ENCODE measurements around the gene GIMAP8.
A peak's percentile ranks its signal among the peaks of the same experiment; 100 is the strongest.
"Not testable (repeated sequence)": the region's sequence is repeated elsewhere in the genome, so short reads cannot be mapped to it uniquely, and the experiment has no call there.

GIMAP8 gene

DNA sequence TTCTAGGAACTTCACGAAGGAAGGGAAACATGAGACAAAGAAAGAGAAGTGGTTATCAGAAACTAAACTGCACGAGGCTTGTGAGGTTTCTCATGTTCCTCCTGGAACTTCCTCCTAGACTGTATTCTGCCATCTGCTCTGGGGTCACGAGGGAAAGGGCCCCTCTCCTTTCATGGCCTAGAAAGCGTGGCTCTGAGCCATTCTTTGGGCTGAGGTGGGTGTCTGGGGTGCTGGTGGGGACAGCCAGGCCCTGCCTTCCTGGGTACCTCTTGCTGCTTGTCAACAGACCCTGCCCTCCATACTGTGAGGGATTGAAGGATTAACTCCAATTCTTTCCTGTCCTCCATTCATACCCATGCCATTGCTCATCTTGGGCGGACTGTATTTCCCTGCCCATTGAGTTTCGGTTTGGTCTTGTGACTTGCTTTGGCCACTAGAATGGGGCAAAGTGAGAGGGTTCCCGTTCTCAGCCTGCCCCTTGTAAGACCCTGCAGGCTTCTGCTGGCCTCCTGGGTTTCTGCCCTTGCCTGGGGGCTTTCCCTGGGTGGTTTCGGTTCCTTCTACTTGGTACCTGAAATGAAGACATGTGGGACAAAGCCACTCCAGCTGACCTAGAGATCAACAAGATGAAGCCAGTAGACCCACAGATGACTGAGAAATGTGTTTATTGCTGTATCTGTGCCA is 14.9 kb upstream of the GIMAP8 start:
- no peak for DNase-seq (ENCODE audit: low spot score)
- no peak for FAIRE-seq

DNA sequence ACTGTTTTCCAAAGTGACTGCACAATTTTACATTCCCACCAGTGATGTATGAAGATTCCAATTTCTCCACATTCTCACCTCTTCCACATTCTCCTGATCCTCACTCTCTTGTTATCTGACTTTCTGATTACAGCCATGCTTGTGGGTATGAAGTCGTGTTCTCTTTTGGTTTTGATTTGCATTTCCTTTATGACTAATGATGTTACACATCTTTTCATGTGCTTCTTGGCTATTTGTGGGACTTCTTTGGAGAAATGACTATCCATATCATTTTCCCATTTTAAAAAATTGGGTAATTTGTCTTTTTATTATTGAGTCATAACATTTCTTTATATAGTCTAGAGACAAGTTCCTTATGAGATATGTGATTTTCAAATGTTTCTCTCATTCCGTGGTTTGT is 10.5 kb upstream of the GIMAP8 start:
- DNase-seq (ENCODE audit: low spot score) (no peak), FAIRE-seq (no peak)

DNA sequence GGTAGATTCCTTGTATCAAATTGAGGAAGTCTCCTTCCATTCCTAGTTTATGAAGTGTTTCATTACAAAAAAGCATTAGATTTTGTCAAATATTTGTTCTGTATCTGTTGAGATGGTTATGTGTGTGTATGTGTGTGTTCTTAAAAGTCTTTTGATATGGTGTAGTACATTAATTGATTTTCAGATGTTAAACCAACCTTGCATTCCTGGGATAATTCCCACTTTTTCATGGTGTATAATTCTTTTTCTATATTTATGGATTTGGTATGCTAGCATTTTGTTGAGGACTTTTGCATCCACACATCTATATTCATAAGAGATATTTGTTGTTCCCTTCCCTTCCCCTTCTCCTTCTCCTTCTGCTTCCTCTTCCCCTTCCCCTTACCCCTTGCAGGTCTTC is 8.9 kb upstream of the GIMAP8 start:
- no peak for DNase-seq (ENCODE audit: low spot score)
- no peak for FAIRE-seq

DNA sequence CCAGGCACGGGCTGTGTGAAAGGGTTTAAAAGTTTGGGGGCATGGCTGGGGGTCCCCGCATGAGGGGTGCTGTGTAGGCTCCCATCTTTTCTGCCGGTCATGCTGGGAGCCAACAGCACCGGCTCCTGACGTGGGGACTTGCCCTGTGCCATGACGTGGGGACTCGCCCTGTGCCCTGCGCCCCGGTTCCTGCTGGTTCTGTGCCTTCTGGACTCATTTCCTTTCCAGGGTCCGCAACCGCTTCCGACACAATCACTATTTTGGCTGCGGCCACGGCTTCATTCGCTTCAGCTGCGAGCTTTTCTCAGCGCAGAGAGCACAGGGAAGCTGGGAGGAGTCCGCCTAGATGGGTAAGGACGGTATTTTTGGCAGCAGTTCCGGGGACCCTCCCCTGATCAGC is 7.6 kb upstream of the GIMAP8 start:
- FAIRE-seq: no peak
- DNase-seq (ENCODE audit: low spot score): no peak

DNA sequence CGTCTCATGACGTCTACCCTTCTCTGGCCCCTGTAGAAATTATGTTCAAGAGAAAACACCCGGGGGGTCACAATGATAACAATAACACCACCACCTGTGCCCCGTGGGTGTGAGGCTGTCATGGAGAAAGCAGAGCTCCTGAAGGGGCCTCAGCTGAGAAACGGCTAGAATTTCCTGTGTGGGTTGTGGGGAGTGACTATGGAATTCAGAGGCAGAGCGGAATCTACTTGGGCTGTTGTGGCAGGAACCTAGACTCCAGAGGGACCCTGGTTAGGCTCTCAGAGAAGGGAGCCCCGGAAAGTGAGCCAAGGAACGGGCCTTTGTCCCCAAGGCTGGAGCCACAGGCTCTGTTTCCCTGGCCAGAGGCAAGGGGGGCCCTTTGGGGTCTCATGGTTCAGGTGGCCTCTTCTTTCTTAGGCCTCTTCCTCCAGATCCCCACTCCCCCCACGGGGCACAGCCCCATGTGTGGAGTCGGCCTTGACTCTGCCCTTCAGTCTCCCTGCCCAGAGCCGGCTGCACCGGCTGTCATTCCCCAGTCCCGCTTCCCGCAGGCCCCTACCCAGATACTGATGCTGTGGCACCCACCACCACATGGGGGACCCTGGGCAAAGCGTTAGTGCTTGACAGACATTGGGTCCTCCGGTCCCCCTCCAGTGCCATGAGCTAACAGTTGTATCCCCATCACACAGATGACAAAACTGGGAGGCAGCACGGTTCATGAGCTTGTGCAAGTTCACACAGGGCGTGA is 6.5 kb upstream of the GIMAP8 start:
- FAIRE-seq (no peak), DNase-seq (ENCODE audit: low spot score) (no peak)

DNA sequence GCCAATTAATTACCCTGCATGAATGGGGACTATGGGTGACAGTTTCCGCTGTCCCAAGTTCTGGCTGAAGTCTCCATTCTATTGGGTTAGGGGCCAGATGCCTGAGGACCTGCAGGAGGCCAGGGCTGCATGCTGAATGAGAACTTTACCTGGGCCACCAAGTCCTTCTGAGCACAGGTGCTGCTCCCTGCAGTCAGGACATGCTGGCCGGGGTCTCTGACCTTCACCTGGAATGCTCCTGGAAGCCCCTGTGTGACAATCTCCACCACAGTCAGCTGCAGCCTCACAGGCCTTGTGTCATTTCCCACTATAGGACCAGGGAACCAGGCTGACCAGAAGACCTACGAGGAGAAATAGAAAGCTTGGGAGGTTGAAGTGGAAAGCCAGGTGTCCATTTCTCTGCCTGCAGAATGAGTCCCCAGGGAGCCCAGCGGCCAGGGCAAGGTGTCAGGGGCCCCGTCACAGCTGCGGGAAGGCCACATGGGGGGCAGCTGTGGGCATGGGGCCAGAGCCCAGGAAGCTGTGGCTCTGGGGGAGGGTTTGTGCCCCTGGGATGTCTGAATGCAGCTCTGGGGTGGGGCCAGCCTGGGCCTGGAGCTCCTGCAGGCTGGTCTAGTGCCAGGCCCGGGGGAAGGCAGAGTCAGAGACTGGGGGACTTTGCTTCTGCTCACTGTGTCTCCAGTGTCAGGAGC is 5.6 kb upstream of the GIMAP8 start:
- DNase-seq (ENCODE audit: low spot score) (no peak), FAIRE-seq (no peak)

DNA sequence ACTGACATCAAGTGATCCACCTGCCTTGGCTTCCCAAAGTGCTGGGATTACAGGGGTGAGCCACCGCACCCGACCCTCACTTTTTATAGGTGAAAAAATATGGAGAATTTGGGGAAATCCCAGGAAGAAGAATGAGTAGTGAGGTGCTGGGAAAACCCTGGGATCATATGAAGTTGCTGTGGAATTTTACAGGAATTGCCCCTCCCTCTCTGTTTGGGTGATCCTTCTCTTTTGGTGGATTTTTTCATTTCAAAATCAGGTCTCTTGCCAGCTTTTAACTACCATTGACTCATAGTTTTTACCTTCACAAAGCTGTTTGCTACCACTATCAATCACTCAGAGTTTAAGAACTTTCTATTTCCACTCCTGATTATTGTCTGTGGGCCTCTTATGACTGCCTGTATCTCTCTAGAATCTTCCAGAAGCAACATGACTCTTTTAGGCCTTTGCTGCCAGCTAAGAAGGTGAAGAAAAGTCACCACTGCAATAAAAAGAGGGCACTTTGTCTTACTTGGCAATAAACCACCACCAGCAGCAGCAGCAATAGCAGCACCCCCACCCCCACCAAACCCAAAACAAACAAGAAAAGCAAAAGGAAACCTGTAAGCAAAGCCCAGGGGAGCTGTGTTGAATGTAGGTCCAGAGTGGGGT is 4.0 kb upstream of the GIMAP8 start:
- no peak for FAIRE-seq
- no peak for DNase-seq (ENCODE audit: low spot score)

DNA sequence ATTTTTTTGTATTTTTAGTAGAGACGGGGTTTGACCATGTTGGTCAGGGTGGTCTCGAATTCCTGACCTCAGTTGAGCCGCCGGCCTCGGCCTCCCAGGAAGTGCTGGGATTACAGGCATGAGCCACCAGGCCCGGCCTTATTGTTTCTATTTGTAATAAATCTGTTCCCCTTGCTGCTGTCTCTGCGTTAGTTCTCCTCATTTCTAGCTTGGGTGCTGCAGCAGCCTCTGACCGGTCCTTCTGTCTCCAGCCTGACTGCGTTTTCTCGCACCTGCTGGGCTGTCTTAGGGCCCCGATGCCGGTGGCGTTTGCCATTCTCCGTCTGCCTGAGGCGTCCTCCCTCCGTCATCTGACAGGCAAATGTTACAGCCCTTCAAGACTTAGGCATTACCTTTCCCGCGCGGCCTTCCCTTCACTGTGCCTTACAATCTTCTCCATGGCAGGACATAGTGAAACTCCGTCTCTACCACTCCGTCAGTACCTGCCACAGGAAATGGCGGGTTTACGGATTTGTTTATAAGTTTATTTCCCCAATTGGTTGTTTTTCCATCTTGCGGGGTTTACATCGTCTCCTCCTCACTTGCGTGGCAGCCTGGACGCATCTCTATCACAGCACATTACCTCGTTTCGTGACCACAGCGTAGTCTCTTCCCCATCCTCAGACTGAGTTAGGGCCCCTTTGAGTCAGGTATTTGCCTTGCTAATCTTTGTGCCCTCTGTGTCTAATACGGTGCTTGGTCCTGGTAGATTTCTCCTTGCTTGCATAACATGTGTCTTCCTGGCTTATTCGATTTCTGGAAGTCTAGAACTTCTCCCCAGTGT is 2.3 kb upstream of the GIMAP8 start:
- DNase-seq (ENCODE audit: low spot score): no peak
- no peak for FAIRE-seq

DNA sequence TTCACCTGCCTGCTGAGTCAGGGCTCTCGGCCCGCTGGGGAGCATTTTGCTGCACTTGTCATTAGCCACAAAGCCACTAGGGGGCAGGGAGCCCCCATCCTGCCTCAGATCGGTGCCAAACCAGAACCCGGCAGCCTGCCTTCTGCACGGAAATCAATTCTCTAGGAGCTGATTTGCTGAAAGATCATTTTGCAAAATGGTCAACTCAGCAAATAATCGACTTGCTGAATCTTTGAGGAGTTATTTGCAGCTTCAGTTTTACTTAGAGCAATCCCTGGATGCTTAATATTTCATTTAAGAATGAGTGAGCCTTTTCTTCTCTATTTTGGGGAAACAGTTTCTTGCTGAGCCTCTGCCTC is 1.7 kb upstream of the GIMAP8 start:
- no peak for FAIRE-seq

DNA sequence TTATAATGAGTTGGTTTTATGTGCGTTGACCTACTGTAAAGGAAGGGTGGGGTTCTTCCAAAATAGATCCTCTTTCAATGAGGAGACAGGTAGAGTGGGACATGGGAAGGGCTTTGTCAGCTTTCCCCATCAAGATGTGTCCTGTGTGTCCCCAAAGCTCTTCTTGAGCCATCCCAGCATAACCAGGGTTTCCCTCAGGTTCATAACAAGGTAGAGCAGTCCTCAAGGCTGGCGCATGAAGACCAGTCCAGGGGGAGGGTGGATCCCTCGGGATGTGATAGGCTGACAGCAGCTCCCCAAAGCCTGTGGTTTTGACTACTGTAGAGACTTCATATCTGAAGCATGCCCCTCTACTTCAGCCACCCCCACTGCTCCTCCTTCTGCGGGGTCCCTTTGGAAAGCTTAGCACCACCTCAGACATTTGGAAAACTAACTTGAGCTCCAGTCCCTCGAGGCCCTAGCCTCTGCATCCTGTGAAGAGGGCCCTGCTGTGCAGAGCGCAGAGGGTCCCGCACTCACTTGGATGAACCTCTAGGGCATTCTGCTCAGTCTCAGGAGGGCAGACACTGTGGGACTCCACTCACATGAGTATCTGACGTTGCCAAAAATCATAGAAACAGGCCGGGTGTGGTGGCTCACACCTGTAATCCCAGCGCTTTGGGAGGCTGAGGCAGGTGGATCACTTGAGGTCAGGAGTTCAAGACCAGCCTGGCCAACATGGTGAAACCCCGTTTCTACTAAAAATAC is 1.1 kb upstream of the GIMAP8 start:
- DNase-seq (ENCODE audit: low spot score) (no peak), FAIRE-seq (no peak)

More for the DNA sequence above, 1.7 kb upstream of the GIMAP8 start:
- peak; percentile 54 for DNase-seq (ENCODE audit: low spot score)

DNA sequence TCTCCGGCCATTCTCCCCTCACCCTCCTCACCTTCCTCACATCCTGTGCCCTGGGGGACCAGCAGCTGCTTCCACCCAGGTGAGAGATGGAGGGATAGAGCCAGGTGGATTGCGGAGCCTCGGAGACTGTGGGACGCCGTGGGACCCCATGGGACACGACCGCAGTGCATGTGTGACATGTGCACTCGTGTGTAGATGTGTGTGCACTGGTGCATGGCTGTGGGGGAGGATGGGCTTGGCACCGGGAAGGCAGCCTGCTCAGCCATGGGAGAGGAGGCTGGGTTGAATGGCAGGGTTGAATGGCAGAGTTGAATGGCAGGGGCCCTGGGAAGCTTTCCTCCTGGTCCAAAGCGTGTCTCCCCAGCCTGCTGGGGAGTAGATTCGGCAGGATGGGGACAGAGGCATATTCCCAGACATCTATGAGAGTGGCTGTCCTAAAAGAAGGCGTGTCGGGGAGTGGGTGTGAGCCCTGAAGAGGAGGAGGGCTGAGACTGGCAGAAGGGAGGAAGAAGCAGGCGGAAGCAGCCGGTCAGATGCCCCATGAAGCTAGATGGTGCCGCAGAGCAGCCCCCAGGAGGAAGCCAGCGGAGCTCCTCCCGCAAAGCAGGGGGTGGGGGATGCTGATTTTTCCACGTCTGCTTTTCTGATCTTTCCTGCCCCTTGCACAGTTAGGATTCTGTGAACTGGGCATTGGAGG is 815 bp downstream of the GIMAP8 start:
- DNase-seq (ENCODE audit: low spot score): no peak
- FAIRE-seq: no peak

DNA sequence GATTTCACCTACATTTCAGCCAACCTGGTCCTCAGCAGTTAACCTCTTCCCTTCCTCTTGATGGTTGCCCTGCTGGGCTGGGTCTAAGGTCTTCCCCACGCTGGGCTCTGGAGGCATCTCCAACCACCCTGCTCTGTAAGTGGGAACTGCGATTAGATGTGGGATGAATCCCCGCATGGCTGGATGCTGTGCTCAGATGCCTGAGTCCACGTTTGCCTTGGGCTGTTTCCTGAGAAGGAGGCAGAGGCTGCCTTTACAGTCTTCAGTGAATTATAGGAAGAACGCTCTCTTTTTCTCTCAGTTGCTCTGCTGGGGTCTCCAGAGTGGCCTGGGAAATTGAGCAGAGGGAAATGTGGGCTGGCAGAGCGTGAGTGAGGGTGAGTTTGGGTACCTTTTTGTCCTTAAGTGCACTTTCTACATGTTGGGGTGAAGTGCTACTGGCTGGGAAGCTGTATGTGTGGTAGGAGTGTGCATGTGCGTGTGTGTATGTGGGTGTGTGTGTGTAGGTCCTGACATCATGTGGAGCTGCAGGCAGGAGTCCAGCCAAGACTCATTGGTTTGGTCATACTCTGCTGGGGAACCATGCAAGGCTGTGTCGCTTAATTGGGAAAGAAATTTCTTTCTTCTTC is 1.5 kb downstream of the GIMAP8 start:
- DNase-seq (ENCODE audit: low spot score) (no peak), FAIRE-seq (no peak)

DNA sequence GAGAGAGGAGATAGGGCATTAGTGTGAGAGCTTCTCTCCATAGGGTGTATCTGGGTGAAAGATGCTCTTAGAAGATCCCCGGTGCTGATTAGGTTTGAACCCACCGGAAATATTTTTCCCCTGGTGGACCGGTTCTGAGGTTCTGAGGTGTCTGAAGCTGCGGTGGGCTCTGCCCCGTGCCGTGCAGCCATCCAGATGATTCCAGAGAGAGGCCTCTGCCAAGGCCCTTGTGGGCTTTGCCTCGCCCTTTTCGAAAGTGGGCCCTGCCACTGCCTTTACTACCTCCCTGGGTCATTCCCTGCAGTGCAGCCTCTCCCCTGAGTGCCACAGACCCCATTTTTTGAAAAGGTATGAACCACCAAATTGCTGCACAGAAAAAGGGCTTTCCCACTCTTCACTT is 2.8 kb downstream of the GIMAP8 start:
- FAIRE-seq: no peak

DNA sequence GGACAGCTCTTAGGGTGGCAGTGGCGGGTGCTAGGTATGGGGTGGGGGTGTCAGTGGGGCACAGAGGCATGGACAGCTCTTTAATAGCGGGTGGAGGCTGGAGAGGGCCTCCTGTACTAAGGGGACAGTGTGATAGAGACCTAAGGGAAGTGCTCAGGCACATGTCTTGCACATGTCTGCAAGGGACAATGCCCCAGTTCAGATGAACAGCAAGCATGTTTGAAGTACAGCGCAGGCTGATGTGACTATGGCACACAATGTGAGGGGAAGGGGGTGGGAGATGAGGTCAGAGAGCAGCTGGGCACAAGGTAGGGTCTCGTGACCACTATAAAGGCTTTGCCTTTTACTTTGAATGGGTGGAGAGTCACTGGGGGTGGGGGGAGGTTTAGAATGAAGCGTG is 3.5 kb downstream of the GIMAP8 start:
- DNase-seq (ENCODE audit: low spot score) (no peak), FAIRE-seq (no peak)

More for the DNA sequence above, 2.8 kb downstream of the GIMAP8 start:
- no peak for DNase-seq (ENCODE audit: low spot score)

DNA sequence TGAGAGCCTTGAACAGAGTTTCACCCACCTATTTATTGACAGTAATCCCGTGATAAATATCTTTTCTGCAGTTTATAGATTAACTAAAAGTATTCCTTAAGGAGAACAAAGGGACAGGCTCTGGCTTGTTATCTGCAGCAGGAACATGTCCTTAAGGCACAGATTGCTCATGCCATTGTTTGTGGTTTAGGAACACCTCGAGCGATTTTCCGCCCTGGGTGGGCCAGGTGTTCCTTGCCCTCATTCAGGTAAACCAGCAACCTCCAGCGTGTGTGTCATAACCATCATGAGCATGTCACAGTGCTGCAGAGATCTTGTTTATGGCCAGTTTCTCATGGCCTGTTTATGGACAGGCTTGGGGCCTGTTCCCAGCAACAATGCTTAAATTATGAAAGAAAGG is 6.6 kb downstream of the GIMAP8 start:
- DNase-seq (ENCODE audit: low spot score); FAIRE-seq: not testable (repeated sequence)

DNA sequence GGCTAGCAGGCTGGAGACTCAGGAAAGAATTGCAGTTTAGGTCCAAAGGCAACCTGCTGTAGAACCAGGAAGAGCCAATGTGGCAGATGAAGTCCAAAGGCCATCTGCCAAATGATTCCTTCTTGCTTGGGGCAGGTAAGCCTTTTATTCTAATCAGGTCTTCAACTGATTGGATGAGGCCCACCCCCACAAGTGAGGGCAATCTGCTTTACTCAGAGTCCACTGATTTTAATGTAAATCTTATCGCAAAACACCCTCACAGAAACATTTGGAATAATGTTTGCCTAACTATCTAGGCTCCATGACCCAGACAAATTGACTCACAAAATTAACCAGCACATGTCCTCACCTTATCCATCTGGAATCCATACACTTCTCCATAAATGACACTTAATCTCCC is 7.8 kb downstream of the GIMAP8 start:
- no peak for DNase-seq (ENCODE audit: low spot score)
- FAIRE-seq: no peak

DNA sequence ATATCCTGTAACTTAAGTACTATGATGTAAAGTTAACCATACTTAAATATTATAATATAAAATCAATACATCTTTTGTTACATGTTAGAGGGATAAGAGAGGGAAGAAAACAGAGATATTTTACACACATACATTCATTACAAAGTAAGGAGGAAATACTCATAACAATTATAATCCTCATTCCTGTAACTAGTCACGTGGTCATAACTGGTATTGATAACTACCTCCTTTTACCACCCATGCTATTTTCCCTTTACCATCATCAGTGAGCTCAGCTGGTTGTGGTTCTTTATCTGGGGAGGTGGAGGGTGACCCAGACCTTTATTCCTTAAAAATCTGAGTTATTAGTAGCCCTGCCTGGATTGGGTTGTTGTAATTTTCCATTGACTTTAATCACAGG is 8.3 kb downstream of the GIMAP8 start:
- FAIRE-seq (no peak), DNase-seq (ENCODE audit: low spot score) (no peak)

DNA sequence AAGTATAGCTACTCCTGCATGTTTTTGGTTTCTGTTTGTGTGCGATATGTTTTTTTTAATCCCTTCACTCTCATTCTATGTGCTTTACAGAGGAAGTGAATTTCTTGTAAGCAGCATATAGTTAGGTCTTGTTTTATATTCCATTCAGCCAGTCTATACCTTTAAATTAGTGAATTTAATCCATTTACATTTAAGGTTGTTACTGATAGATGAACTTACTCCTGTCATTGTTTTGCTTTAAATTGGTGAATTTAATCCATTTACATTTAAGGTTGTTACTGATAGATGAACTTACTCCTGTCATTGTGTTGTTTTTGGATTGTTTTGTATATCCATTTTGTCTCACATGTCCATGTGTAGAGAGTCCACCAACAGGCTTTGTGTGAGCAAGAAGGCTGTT is 11.1 kb downstream of the GIMAP8 start:
- no peak for FAIRE-seq
- no peak for DNase-seq (ENCODE audit: low spot score)

DNA sequence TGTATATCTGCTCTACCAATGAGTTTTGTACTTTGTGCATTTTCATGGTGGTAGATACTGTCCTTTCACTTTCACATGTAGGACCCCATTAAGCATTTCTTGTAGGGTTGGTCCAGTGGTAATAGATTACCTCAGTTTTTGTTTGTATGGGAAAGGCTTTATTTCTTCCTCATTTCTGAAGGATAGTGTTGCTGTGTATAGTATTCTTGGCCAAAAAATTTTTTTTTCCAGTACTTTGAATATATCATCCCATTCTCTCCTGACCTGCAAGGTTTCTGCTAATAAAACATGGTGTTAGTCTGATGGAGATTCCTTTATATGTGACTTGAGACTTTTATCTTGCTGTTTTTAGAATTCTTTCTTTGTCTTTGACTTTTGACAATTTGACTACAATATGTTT is 12.0 kb downstream of the GIMAP8 start:
- FAIRE-seq (no peak), DNase-seq (ENCODE audit: low spot score) (no peak)
